AG09319 (cell line): Measurements from ENCODE around the gene CABLES1.
"Not testable (repeated sequence)": the region's sequence is repeated elsewhere in the genome, so short reads cannot be mapped to it uniquely, and the experiment has no call there.

ENCODE experiments used
- DNase-seq: peaks from one replicate; pipeline ENCODE4 v3.0.0-alpha.2; 2010; ENCODE audit warnings: low read depth; ENCODE audit errors: extremely low read depth
- TF ChIP-seq, protein P1 (sequence below): IDR thresholded peaks from 2 replicates; pipeline ENCODE4 v1.5.1; 2011; ENCODE audit warnings: low read depth, mild to moderate bottlenecking, inconsistent platforms, low read length, moderate library complexity

Gene CABLES1

DNA sequence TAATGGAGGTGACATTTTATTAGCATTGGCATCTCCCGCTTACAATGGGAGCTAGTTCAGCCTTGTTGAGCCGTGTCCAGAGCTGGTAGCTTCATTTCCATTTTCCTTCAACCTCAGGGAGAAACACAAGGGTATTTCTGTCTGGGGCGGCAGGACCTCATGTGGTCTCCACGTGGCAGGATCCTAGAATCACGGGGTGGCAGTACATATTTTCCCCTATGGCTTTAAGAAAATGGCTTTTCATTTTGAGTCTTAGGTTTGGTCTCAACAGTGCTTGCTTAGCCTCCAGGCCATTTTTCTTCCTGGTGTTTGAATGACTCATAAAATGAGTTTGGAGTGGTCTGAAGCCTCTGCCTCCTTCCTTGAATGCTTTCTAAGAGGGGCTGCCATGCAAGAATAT lies 20.3 kb downstream of the CABLES1 start:
- DNase-seq = no peak
- TF ChIP-seq, protein P1, sequence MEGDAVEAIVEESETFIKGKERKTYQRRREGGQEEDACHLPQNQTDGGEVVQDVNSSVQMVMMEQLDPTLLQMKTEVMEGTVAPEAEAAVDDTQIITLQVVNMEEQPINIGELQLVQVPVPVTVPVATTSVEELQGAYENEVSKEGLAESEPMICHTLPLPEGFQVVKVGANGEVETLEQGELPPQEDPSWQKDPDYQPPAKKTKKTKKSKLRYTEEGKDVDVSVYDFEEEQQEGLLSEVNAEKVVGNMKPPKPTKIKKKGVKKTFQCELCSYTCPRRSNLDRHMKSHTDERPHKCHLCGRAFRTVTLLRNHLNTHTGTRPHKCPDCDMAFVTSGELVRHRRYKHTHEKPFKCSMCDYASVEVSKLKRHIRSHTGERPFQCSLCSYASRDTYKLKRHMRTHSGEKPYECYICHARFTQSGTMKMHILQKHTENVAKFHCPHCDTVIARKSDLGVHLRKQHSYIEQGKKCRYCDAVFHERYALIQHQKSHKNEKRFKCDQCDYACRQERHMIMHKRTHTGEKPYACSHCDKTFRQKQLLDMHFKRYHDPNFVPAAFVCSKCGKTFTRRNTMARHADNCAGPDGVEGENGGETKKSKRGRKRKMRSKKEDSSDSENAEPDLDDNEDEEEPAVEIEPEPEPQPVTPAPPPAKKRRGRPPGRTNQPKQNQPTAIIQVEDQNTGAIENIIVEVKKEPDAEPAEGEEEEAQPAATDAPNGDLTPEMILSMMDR = no peak

DNA sequence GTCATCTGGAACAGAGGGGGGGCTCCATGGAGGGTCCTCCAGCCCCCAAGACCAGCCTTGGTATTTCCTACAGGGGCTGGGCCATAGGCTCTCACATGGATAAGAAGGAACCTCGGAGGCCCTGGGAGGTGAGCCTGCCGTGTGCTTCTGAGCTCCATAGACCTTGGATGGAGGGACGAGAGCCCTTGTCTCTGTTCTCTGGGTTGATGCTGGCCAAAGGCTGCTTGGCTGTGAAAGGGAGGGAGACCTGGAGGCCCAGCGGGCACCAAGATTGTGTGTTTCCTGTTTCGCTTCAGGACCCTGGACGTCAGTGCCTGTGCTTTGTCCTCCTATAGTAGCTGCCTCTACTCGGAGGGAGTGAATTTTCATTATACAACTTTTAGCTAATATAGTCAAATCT lies 20.8 kb downstream of the CABLES1 start:
- no peak for DNase-seq
- TF ChIP-seq, protein P1 = no peak

DNA sequence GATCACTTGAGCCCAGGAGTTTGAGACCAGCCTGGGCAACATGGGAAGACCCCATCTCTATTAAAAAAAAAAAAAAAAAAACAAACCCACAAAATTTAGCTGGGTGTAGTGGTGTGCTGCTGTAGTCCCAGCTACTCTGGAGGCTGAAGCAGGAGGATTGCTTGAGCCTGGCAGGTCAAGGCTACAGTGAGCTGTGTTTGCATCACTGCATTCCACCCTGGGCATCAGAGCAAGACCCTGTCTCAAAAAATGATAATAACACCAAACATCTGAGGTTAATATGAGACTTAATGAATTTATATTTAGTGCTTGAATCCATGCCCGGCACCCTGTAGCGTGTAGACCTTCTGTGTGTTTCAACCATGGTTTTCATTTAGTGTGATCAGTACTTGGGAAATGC lies 22.8 kb downstream of the CABLES1 start:
- TF ChIP-seq, protein P1 = no peak
- no peak for DNase-seq

- not testable (repeated sequence) for DNase-seq
Measured at GRCh38 chr18:23158884-23159283, 23.6 kb downstream of the CABLES1 start.

DNA sequence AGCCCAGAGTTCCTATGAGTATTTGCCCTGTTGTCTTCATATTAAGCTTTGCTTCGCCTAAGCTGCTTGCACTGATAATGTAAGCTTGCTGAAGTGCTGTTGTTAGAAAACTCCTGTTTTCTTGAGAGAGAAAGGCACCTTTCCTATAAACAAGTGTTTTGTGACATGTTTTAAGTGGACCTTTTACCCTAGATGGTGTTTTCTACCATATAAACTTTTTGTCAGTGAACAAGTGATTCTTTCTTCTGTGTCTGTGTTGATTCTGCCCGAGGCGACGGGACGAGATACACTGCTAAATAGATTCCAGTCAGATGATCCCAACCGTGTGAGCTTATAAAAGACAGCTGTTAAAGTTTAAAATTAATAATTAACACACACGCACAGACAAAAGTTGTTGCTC lies 24.1 kb downstream of the CABLES1 start:
- DNase-seq = no peak
- TF ChIP-seq, protein P1 = no peak

DNA sequence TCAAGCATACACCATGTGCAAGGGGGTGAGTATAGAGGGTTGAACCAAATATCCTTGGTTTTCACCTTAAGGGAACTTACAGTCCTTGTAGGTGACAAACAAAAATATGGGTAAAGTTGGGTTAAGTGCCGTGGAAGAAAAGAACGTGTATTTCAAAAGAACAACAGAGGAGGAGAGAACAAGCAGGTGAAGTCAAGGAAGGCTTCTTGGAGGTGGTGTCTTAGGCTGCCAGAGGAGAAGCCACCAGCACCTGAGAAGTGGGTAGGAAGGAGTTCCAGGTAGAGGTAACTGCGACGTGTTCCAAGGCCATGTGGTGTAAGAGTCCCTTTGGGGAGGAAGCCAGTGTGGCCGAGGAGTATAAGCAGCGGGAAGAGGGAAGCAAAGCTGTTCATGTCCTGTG lies 27.2 kb downstream of the CABLES1 start:
- TF ChIP-seq, protein P1 = no peak
- no peak for DNase-seq

DNA sequence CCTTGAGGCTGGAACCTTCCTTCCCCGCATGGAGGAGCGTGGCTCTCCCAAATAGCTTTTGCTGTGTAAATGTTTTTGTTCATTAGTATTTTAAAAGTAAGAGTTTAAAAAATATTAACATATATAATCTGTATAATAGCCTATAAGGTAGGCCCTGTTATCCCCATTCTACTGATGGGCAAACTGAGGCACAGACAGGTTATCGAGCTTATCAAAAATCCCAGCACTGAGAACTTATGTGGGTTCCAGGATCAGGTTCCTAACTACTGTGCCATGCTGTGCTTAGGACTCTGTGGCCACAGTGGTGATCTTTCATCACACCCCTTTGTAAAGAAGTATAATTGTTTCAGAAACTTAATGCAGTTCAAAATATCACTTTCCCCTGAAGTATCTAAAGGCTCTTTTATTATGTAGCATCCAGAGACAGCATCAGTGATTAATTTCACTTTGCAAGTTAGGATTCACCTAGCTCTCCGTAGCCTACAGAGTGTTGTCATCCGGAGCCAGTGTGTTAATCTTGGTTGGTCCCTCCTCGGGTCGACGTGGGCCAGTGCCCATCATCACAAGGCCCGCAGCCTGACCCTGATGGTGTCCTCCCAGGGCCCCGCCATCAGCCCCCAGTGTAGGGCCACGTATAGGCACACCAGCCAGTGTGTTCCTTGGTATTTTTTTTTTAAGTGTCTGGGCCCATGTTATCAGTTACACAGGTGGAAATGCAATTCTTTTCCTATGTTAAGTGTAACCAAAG lies 28.7 kb downstream of the CABLES1 start:
- DNase-seq = no peak
- TF ChIP-seq, protein P1 = no peak

DNA sequence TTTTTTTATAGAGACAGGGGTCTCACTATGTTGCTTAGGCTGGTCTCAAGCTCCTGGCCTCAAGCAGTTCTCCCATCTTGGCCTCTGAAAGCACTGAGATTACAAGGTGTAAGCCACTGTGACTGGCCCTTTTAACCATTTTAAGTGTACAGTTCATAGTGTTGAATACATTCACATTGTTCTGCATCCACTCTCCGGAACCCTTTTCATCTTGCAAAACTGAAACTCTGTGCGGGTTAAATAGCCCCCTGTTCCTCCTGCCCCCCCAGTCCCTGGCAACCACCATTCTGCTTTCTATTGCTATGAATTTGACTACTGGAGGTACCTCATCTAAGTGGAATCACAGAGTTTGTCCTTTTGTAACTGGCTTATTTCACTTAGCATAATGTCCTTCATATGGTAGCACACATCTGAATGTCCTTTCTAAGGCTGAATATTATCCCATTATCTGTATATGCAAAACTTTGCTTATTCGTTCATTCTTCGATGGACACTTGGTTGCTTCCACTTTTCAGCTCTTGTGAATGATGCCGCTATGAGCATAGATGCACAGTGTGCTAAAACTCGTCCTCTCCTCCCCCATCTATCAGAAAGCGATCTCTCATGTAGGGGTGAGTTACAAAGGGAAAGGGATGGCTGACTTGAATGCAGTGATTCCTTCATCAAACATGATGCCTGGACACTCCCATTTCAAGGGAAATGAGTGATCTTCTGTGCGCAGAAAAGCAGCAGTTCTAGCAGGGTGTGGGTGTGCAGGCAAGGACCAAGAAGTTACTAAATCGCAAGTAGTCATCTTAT lies 30.2 kb downstream of the CABLES1 start:
- TF ChIP-seq, protein P1 = no peak
- DNase-seq = no peak
